Coronary artery (tissue), 2 donors: ENCODE measurements around the gene C6orf58.

Source experiments
- DNase-seq: peaks from one replicate; pipeline ENCODE4 v3.0.0-alpha.2; 2017; ENCODE audit warnings: low spot score
- H3K27ac ChIP-seq, 2 donors: fragments of 200-600 bp; sonication (generic); one replicate each; pipeline ENCODE4 v1.5.1; 2016 to 2019
- H3K4me3 ChIP-seq: fragments of 200-600 bp; sonication (generic); 2 replicates; pipeline ENCODE4 v1.5.1; 2016; ENCODE audit warnings: mild to moderate bottlenecking, moderate library complexity
- TF ChIP-seq, protein P1 (sequence below): fragments of 200-600 bp; sonication (generic); IDR thresholded peaks from one replicate; pipeline ENCODE4 v1.5.1; 2019; ENCODE audit warnings: antibody characterized with exemption

C6orf58 gene

DNA sequence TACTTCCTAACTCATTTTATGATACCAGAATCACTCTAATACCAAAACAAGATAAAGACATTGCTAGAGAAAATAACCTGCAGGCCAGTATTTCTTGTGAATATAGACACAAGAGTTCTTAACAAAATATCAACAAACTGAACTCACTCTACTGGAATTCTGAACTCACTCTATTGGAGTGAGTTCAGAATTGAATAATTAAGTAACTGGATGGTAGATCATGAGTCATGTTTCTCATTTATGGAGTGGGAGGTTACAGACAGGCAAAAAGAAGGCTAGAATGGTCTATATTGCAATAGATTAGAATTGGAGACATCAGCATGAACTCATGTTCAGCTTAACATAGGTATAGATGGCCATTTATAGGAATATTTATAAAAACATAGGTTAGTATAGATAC is 26.6 kb upstream of the C6orf58 start:
- H3K27ac ChIP-seq = no peak overlapping the region
- no peak overlapping the region for H3K4me3 ChIP-seq
- TF ChIP-seq, protein P1, sequence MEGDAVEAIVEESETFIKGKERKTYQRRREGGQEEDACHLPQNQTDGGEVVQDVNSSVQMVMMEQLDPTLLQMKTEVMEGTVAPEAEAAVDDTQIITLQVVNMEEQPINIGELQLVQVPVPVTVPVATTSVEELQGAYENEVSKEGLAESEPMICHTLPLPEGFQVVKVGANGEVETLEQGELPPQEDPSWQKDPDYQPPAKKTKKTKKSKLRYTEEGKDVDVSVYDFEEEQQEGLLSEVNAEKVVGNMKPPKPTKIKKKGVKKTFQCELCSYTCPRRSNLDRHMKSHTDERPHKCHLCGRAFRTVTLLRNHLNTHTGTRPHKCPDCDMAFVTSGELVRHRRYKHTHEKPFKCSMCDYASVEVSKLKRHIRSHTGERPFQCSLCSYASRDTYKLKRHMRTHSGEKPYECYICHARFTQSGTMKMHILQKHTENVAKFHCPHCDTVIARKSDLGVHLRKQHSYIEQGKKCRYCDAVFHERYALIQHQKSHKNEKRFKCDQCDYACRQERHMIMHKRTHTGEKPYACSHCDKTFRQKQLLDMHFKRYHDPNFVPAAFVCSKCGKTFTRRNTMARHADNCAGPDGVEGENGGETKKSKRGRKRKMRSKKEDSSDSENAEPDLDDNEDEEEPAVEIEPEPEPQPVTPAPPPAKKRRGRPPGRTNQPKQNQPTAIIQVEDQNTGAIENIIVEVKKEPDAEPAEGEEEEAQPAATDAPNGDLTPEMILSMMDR = no peak
- DNase-seq = no peak

DNA sequence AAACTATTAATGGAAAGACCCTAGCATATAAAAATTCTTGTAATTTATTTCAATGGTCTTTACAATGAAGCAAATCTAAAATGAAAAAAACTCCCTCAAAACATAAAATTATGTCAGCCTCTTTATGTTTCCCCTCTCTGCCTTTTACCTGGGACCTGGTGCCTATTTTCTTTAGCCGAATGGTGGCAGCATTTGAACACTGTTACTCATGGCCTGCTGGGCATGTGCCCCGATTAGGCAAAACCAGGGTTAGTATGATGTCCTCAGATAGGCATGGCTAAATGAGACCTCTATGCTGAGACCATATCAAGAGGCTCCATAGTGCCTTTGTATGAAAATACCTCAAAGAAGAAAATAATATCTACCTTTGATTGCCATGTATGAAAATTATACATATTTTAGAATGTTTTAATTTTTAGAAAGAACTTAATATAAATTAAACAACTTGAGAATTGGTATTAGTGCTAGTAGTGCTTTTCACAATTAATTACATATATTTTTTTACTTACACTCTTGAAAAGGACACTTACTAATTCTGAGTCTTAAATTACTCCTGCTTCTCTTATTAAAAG is 22.5 kb upstream of the C6orf58 start:
- DNase-seq = no peak
- TF ChIP-seq, protein P1 = no peak
- H3K27ac ChIP-seq = no peak overlapping the region
- no peak overlapping the region for H3K4me3 ChIP-seq

DNA sequence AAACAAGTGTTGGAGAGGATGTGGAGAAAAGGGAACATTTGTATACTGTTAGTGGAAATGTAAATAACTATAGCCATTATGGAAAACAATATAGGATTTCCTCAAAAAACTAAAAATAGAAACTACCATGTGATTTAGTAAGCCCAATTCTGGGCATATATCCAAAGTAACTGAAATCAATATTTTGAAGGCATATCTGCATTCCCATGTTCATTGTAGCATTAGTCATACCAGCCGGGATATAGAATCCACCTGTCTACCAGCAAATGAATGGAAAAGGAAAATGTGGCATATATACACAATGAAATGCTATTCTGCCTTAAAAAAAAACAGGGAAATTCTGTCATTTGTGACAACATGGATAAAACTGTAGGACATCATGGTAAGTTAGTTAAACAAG is 15.3 kb upstream of the C6orf58 start:
- DNase-seq = no peak
- no peak overlapping the region for H3K4me3 ChIP-seq
- H3K27ac ChIP-seq = no peak overlapping the region
- TF ChIP-seq, protein P1 = no peak

DNA sequence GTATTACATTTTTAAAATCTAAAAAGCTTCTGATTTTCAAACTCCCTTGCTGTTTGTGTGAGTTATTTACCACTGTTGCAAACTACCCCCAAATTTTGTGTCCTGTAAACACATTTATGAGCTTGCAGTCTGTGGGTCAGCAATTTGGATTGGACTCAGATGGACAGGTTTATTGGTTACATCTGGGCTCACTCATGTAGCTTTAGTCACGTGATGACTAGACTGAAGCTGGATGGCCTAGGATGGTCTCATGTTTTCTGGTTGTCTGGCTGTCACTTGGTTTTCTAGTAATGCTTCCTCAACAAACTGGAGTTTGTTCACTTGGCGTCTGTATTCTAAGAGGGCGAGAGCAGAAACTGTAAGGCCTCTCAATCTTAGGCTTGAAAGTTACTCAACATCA is 12.2 kb upstream of the C6orf58 start:
- Histone ChIP-seq H3K27ac (no peak overlapping the region), H3K4me3 (no peak overlapping the region)
- TF ChIP-seq, protein P1 = no peak
- DNase-seq = no peak

DNA sequence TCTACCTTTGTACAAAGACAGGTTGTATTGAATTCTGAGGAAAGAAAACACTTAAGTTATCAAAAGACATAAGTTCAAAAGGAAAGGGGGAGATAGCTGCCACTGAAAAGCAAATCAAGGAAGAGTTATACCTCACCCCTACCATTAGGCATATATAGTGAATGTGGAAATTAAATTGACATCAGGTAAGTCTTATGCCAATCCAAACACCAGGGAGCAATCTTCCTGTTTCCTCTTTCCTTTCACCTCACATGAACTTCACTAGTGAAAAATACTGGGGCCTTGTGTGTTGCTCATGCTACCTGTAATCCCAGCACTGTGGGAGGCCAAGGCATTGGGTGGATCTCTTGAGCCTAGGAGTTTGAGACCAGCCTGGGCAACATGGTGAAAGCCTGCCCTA is 10.9 kb upstream of the C6orf58 start:
- Histone ChIP-seq H3K4me3 (no peak overlapping the region), H3K27ac (no peak overlapping the region)
- DNase-seq = no peak
- TF ChIP-seq, protein P1 = no peak

DNA sequence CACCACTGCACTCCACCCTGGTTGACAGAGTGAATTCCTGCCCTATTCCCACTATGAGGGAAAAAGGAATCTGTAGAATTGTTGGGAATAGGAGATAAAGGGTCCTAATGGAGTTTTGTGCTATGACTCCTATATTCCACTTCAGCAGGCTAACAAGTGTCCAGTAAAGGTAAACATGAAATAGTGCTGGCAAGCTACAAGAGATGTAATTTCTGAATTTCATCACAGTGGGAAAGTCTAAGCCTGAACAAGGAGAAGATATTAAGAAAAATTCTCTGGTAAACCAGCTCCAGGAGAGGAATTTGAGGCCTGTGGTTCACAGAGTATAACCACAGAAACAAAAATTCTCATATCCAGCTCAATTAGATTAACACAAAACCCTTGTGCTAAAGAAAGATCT is 10.3 kb upstream of the C6orf58 start:
- no peak overlapping the region for H3K4me3 ChIP-seq
- TF ChIP-seq, protein P1 = no peak
- no peak overlapping the region for H3K27ac ChIP-seq
- no peak for DNase-seq

DNA sequence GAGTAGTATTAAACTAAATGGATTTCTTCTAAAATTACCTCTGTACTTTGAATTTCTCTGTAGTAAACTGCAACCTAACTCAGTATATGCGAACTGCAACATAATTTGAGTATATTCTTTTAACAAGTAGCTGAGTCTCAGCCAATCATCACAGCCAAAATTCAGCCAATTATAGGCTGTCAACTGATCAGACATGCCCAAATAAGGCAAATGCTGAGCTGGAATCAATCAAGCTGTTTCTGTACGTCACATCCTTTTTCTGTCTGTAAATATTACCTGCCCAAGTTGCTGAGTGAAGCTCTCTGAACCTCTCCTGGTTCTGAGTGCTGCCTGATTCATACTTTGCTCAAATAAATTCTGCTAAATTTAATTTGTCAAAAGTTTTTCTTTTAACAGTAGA is 9.5 kb upstream of the C6orf58 start:
- H3K4me3 ChIP-seq = no peak overlapping the region
- H3K27ac ChIP-seq = no peak overlapping the region
- TF ChIP-seq, protein P1 = no peak
- no peak for DNase-seq
